Natural killer cell treated with Interleukin-12 subunit alpha and Interleukin-12 subunit beta and Interleukin-15 and Interleukin-18, amount 100 ng/mL, for 72 hours (primary cell): ENCODE measurements around the gene BARD1. TPM values are rescaled to one million over a fixed set of nuclear protein-coding genes. Genes with fewer than 3 reads are reported as not detected.

Experiments used
- ATAC-seq, 2 donors: fragments of 150-1000 bp; cut with Tn5 transposase in 1 of 2; sonication (Bioruptor Pico), chemical (Tn5 transposase) in 1 of 2; 2 replicates each; pipeline ENCODE4 v1.10.0; 2021
- DNase-seq: peaks from one replicate; pipeline ENCODE4 v3.0.0; 2022; ENCODE audit warnings: low spot score
- H3K27ac Mint-ChIP-seq, 2 donors: 1 replicate in 1 of 2; 2 replicates in 1 of 2; pipeline ENCODE4 v1.8.0; 2022; ENCODE audit warnings: mixed read lengths in 2 of 2, mild to moderate bottlenecking in 1 of 2, moderate library complexity in 1 of 2
- H3K27me3 Mint-ChIP-seq, 2 donors: 1 replicate in 1 of 2; 2 replicates in 1 of 2; pipeline ENCODE4 v1.8.0; 2022; ENCODE audit warnings: mixed read lengths in 2 of 2
- H3K36me3 Mint-ChIP-seq: one replicate; pipeline ENCODE4 v1.8.0; 2022; ENCODE audit warnings: mixed read lengths
- H3K4me1 Mint-ChIP-seq, 2 donors: 1 replicate in 1 of 2; 2 replicates in 1 of 2; pipeline ENCODE4 v1.8.0; 2022; ENCODE audit warnings: low read depth in 2 of 2, mixed read lengths in 2 of 2, mild to moderate bottlenecking in 1 of 2
- H3K4me3 Mint-ChIP-seq: one replicate; pipeline ENCODE4 v1.8.0; 2022; ENCODE audit warnings: mixed read lengths
- H3K9me3 Mint-ChIP-seq: 2 replicates; pipeline ENCODE4 v1.8.0; 2022; ENCODE audit warnings: mixed read lengths
- total RNA-seq, 2 donors: library from RNA; stranded (reverse); gene quantifications; one replicate each; pipeline ENCODE4 v1.2.3, GENCODE V29; 2022

Gene BARD1
- 10 to 100 TPM; 23.4 to 52.1 TPM for total RNA-seq

DNA sequence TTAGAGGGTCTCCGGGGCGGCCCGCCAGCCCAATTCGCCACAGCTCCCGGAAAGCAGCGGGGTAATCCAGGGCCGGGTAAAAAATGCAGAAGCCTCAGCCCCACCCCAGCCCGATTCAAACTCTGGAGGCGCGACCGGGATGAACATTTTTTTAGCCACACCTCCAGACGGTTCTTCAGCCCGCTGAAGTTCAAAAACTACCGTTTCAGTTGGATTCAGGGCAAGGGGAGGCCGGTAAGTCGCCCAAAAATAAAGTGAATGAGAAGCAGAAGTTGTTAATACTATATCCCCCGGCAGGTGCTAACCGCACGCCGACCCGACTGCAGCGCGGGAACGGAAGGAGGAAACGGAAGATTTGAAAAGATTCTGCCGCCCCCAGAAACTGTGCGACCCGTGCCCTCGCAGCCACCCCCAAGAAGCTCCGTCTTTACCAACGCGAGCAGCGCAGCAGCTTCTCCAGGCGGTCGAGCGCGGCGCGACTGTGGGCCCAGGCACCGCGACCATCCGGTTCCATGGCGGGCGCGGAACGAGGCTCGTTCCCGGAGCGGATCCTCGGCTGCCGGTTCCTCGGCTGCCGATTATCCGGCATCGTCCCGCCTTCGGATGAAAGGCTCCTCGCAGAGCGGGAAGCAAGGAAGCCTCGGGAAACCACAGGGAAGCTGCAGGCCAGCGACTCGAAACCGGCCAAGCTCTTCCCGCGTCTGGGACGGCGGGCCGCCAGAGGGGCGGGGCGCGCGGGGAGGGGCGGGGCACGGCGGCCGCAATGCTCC lies at the start of gene BARD1:
Gene BARD1 (minus strand): TSS at position 703 of the 770 bp plus-strand sequence. CDS start 114 bp downstream, at position 589.
- DNase-seq (peak; percentile 65), ATAC-seq (peak; percentile 4 to 39)

DNA sequence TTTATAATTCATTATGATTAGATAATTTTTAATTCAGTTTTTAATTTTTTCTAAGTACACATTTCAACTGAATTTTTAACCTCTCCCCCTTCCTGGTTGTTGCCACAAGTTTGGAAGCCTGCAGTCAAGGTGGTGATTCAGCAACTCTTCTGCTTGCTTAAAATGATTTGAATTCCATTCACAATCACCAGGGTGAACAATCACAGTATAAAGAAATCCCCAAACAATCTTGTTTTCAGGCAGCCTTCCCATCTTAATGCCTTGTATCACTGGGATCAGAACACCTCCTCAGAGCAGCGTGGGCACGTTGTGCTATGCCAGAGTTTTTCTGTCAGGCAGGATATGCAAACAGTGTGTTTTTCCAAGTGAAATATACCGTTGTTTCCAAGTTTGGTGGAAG lies 46.7 kb upstream of the BARD1 start:
- no peak for ATAC-seq
- H3K4me1 Mint-ChIP-seq = no peaks in the 10 kb centered on the region
- H3K36me3 Mint-ChIP-seq = no peaks in the 10 kb centered on the region
- H3K27ac Mint-ChIP-seq = no peak overlapping the region
- no peak overlapping the region for H3K4me3 Mint-ChIP-seq
- DNase-seq = no peak
- no peaks in the 10 kb centered on the region for H3K27me3 Mint-ChIP-seq
- H3K9me3 Mint-ChIP-seq = no peaks in the 10 kb centered on the region

More for the DNA sequence above, at the start of gene BARD1:
- H3K4me1 Mint-ChIP-seq = peaks cover 15 to 26% of the 10 kb centered on the region in 2 donors
- peak within 1 kb of the TSS; percentile 90 to 93 for H3K27ac Mint-ChIP-seq
- peak within 1 kb of the TSS; percentile 98 for H3K4me3 Mint-ChIP-seq
- no peaks in the 10 kb centered on the region for H3K36me3 Mint-ChIP-seq
- H3K9me3 Mint-ChIP-seq = no peaks in the 10 kb centered on the region
- peaks cover 0 to 7% of the 10 kb centered on the region in 2 donors for H3K27me3 Mint-ChIP-seq

DNA sequence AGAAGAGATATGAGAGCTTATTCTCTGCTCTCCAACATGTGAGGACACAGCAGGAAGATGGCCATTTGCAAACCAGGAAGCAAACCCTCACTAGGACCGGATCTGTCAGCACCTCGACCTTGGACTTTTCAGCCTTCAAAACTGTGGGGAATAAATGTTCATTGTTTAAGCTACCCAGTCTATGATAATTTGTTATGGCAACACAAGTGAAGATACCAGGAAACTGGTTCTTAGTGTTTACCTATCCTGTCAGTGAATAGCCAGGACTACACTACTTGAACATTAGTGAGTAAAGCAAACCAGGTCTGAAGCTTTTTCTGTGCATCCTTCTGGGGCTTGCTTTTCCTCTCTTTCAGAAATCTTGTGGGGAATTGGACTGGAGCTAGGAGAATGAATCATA lies 44.4 kb upstream of the BARD1 start:
- Mint-ChIP-seq H3K4me3 (no peak overlapping the region), H3K4me1 (no peaks in the 10 kb centered on the region), H3K9me3 (no peaks in the 10 kb centered on the region), H3K27me3 (no peaks in the 10 kb centered on the region), H3K27ac (no peak overlapping the region), H3K36me3 (no peaks in the 10 kb centered on the region)
- DNase-seq (no peak), ATAC-seq (no peak)

- Mint-ChIP-seq H3K27me3 (no peaks in the 10 kb centered on the region), H3K4me3 (no peak overlapping the region), H3K27ac (no peak overlapping the region)
Observed at GRCh38 chr2:214843823-214844222, 34.3 kb upstream of the BARD1 start.

GRCh38 chr2:214839464-214839863 lies 30.0 kb upstream of the BARD1 start:
- Mint-ChIP-seq H3K4me3 (no peak overlapping the region), H3K9me3 (no peaks in the 10 kb centered on the region), H3K27ac (no peak overlapping the region), H3K27me3 (no peaks in the 10 kb centered on the region), H3K36me3 (no peaks in the 10 kb centered on the region), H3K4me1 (no peaks in the 10 kb centered on the region)
- ATAC-seq (no peak), DNase-seq (no peak)

More at GRCh38 chr2:214843823-214844222, 34.3 kb upstream of the BARD1 start:
- Mint-ChIP-seq H3K36me3 (no peaks in the 10 kb centered on the region), H3K4me1 (no peaks in the 10 kb centered on the region), H3K9me3 (no peaks in the 10 kb centered on the region)
- no peak for ATAC-seq
- DNase-seq = no peak

- no peaks in the 10 kb centered on the region for H3K36me3 Mint-ChIP-seq
- no peaks in the 10 kb centered on the region for H3K9me3 Mint-ChIP-seq
- no peak overlapping the region for H3K27ac Mint-ChIP-seq
- H3K4me3 Mint-ChIP-seq = no peak overlapping the region
- DNase-seq = no peak
- no peak for ATAC-seq
- no peaks in the 10 kb centered on the region for H3K27me3 Mint-ChIP-seq
- H3K4me1 Mint-ChIP-seq = no peaks in the 10 kb centered on the region
Observed at GRCh38 chr2:214837466-214837865, 28.0 kb upstream of the BARD1 start.

DNA sequence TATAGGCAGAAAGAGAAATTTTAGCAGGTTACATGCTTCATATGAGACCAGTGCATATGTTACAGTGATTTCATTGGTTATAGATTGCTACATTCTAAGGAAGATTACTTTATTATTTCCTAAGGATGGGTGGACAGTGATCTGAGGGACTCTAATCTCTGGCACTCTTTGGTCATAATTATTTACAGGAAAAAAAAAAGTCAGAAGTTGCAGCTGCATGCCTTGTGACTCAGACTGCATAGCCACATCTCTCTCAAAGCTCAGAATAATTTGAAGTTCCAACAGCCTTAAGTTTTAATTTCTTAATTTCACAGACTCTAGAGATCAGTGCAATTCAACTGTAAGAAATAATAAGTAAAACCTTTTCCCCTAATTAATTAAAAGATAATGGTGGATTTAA lies 27.1 kb upstream of the BARD1 start:
- ATAC-seq = no peak
- Mint-ChIP-seq H3K36me3 (no peaks in the 10 kb centered on the region), H3K4me1 (no peaks in the 10 kb centered on the region), H3K4me3 (no peak overlapping the region), H3K27ac (no peak overlapping the region), H3K9me3 (no peaks in the 10 kb centered on the region), H3K27me3 (no peaks in the 10 kb centered on the region)
- DNase-seq = no peak

DNA sequence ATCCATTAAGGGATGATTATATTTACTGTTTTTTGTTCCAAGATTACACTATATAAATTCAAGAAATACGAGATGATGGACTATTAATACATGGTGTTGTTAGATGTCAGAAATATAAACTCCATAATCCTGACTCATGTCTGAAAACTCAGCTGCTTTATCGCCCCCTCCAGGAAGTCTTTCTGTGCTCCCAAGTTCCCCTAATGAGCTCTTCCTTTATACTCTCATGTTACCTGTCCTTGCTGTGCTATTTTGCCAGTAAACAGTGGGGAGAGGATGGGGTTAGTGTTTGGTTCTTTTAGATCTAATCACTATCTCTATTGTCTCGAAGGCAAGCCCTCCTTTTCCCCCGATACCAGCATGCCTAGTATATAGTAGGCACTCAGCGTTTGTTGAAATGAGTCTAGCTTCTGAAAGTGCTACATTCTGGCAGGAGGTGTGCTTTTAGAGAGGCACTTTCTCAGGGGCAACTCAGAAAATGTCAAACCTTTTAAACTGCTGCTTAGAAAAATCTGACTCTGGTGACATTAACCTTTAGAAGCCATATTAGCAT lies 21.4 kb upstream of the BARD1 start:
- no peak overlapping the region for H3K4me3 Mint-ChIP-seq
- no peaks in the 10 kb centered on the region for H3K27me3 Mint-ChIP-seq
- no peak for DNase-seq
- H3K27ac Mint-ChIP-seq = no peak overlapping the region
- H3K36me3 Mint-ChIP-seq = no peaks in the 10 kb centered on the region
- ATAC-seq = no peak
- no peaks in the 10 kb centered on the region for H3K4me1 Mint-ChIP-seq
- H3K9me3 Mint-ChIP-seq = no peaks in the 10 kb centered on the region

GRCh38 chr2:214816008-214816533 lies 6.6 kb upstream of the BARD1 start:
- Mint-ChIP-seq H3K27me3 (peaks cover 0 to 4% of the 10 kb centered on the region in 2 donors), H3K4me1 (peaks cover 1 to 2% of the 10 kb centered on the region in 2 donors)

DNA sequence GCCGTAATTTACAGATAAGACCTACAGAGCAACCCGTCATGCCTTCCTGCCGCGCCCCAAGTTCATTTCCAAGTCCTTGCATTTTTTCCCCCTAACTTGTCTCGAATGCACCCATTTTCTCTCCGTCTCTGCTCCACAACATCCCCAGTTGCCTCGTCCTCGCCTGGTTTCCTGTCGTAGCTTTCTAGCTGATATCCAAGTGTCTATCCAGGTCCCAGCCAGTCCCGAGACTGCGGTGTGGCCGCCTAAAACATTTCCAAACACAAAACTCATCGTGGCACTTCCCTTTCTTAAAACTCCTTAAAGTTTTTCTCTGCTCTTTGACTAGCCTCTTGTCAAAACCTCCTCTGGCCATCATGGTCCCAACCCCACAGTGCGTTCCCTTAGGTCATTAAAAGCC lies 1.2 kb upstream of the BARD1 start:
- peak overlapping the region; percentile 65 to 90 for H3K27ac Mint-ChIP-seq
- H3K4me1 Mint-ChIP-seq = peaks cover 15 to 24% of the 10 kb centered on the region in 2 donors
- no peaks in the 10 kb centered on the region for H3K9me3 Mint-ChIP-seq
- no peaks in the 10 kb centered on the region for H3K36me3 Mint-ChIP-seq
- peaks cover 0 to 9% of the 10 kb centered on the region in 2 donors for H3K27me3 Mint-ChIP-seq
- peak overlapping the region; percentile 89 for H3K4me3 Mint-ChIP-seq
- DNase-seq (no peak), ATAC-seq (no peak)

More at GRCh38 chr2:214816008-214816533, 6.6 kb upstream of the BARD1 start:
- no peak overlapping the region for H3K4me3 Mint-ChIP-seq
- ATAC-seq = no peak
- DNase-seq = no peak
- no peaks in the 10 kb centered on the region for H3K9me3 Mint-ChIP-seq
- H3K36me3 Mint-ChIP-seq = no peaks in the 10 kb centered on the region
- no peak overlapping the region for H3K27ac Mint-ChIP-seq

DNA sequence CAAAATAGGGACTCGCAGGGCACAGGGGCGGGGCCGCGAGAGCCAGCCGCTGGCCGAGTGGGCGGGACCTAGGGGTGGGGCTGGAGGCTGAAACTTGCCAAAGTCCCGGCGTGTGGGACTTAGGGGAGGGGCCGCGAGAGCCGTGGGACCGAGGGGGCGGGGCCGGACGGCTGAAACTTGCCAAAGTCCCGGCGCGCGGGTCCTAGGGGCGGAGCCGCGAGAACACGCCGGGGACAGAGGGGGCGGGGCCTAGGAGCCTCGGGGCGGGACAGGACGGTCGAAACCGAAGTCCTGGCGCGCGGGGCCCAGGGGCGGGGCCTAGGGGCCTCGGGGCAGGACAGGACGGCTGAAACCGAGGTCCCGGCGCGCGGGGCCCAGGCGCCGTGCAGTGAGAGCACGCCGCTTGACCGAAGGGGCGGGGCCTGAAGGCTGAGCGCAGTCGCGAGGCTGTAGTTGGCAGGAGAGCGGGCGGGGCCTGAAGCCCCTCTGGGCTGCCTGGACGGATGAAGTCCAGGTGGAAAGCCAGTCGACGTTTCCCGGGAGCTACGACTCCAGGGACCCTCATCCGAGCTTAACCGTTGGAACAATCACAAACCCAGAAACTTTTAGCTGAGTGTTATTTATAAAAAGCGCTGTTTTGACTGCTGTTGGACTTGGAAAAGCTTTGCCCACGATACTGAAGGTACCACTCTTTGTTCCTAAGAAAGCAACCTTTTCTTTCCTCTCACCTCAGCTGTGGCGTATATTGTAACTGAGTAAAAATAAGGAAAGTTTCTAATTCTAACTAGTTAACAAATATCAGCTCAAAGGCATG lies 475 bp upstream of the BARD1 start:
- no peaks in the 10 kb centered on the region for H3K36me3 Mint-ChIP-seq
- ATAC-seq = peak; percentile 96

DNA sequence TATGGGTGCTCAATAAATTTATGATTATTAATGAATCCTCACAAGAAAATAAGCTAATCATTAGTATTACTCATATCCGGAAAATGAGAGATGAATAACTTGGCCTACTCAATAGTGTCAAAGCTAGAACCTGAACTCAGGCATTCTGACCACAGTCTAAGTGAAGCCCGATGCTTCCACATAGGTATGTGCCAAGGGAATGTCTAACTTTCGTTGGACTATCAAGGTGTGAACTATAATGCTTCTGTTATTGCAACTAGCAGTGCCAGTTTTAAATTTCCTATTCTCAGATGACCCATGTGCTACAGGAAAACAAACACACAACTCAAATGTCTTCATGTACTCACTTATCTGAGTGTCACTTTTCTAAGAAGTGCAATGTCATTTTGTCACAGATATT lies 1.8 kb downstream of the BARD1 start:
- H3K36me3 Mint-ChIP-seq = no peaks in the 10 kb centered on the region
- peak overlapping the region; percentile 98 for H3K4me3 Mint-ChIP-seq
- H3K27ac Mint-ChIP-seq = peak overlapping the region; percentile 89 to 93
- ATAC-seq = no peak
- no peaks in the 10 kb centered on the region for H3K9me3 Mint-ChIP-seq
- DNase-seq = no peak
- H3K27me3 Mint-ChIP-seq = peaks cover 0 to 6% of the 10 kb centered on the region in 2 donors
- peaks cover 15 to 26% of the 10 kb centered on the region in 2 donors for H3K4me1 Mint-ChIP-seq

More for the DNA sequence above, 475 bp upstream of the BARD1 start:
- Mint-ChIP-seq H3K9me3 (no peaks in the 10 kb centered on the region), H3K4me3 (peak overlapping the region; percentile 89), H3K4me1 (peaks cover 15 to 26% of the 10 kb centered on the region in 2 donors), H3K27ac (peak overlapping the region; percentile 90 to 93), H3K27me3 (peaks cover 0 to 9% of the 10 kb centered on the region in 2 donors)
- DNase-seq = peak; percentile 100

DNA sequence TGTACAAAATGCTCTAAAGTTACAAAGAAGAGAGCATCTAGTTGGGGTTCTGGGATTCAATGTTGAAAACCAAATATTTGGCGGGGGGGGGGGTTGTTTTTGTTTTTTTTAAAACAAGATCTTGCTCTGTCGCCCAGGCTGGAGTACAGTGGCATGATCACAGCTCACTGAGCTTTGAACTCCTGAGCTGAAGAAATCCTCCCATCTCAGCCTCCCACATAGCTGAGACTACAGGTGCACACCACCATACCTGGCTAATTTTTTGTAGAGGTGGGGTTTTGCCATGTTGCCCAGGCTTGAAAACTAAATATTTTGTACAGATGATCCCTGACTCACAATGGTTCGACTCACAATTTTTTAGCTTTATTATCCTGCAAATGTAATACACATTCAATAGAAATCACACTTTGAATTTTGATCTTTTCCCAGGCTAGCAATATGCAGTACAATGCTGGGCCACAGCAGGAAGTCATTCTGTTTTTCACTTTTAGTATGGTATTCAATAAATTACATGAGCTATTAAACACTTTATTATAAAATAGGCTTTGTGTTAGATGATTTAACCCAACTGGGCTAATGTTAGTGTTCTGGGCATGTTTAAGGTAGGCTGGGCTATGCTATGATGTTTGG lies 7.6 kb downstream of the BARD1 start:
- no peak overlapping the region for H3K27ac Mint-ChIP-seq
- ATAC-seq (no peak), DNase-seq (no peak)
- no peaks in the 10 kb centered on the region for H3K9me3 Mint-ChIP-seq
- H3K36me3 Mint-ChIP-seq = peaks cover 6% of the 10 kb centered on the region
- H3K27me3 Mint-ChIP-seq = no peaks in the 10 kb centered on the region
- H3K4me1 Mint-ChIP-seq = peaks cover 21 to 41% of the 10 kb centered on the region in 2 donors
- H3K4me3 Mint-ChIP-seq = no peak overlapping the region
